GM18499 (cell line): Measurements from ENCODE around the gene PCDHB4.
"Not testable (repeated sequence)": the region's sequence is repeated elsewhere in the genome, so short reads cannot be mapped to it uniquely, and the experiment has no call there.

Experiments used
- ATAC-seq: cut with Tn5 transposase; IDR thresholded peaks from one replicate; pipeline ENCODE4 v1.9.1; 2021; ENCODE audit warnings: moderate number of reproducible peaks; ENCODE audit not compliant: insufficient read depth, unreplicated experiment

The PCDHB4 gene

GRCh38 chr5:141149812-141150211 is 28.2 kb downstream of the PCDHB4 start, which contains the start of gene PCDHB6:
TSS of gene PCDHB6 (plus strand) at chr5:141150057. CDS start at chr5:141150258, 201 bp downstream.
- ATAC-seq: no peak

GRCh38 chr5:141150224-141150992 is 28.8 kb downstream of the PCDHB4 start:
- no peak for ATAC-seq

- no peak for ATAC-seq
Observed at GRCh38 chr5:141150993-141151325, 29.3 kb downstream of the PCDHB4 start.

GRCh38 chr5:141151632-141152031 is 30.0 kb downstream of the PCDHB4 start:
- ATAC-seq: not testable (repeated sequence)

GRCh38 chr5:141152096-141152495 is 30.5 kb downstream of the PCDHB4 start:
- ATAC-seq: not testable (repeated sequence)

- ATAC-seq: no peak
Observed at GRCh38 chr5:141155540-141156374, 34.1 kb downstream of the PCDHB4 start.

GRCh38 chr5:141157356-141157755 is 35.7 kb downstream of the PCDHB4 start:
- ATAC-seq: not testable (repeated sequence)

GRCh38 chr5:141157901-141158300 is 36.3 kb downstream of the PCDHB4 start:
- not testable (repeated sequence) for ATAC-seq

- ATAC-seq: no peak
Observed at GRCh38 chr5:141172381-141173204, 51.0 kb downstream of the PCDHB4 start, which contains the start of gene PCDHB7. TSS of gene PCDHB7 (plus strand) at chr5:141172644. CDS start at chr5:141172836, 192 bp downstream.

- not testable (repeated sequence) for ATAC-seq
Observed at GRCh38 chr5:141174291-141175104, 52.9 kb downstream of the PCDHB4 start.
